HEK293T (cell line): Measurements from ENCODE around the gene ALCAM.

Experiments used
- ELF4 ChIP-seq: fragments of 450-650 bp; IDR thresholded peaks from 2 replicates; pipeline ENCODE4 v1.6.1; 2017; ENCODE audit warnings: antibody characterized with exemption
- FOXK2 ChIP-seq: fragments of 450-650 bp; IDR thresholded peaks from 2 replicates; pipeline ENCODE4 v1.6.1; 2016; ENCODE audit warnings: mild to moderate bottlenecking
- L3MBTL2 ChIP-seq: fragments of 450-650 bp; conservative IDR thresholded peaks from 2 replicates; pipeline ENCODE4 v1.6.1; 2016; ENCODE audit warnings: mild to moderate bottlenecking
- LEF1 ChIP-seq: fragments of 450-650 bp; IDR thresholded peaks from 2 replicates; pipeline ENCODE4 v1.6.1; 2017; ENCODE audit warnings: mild to moderate bottlenecking, borderline replicate concordance
- NFRKB ChIP-seq: fragments of 450-650 bp; IDR thresholded peaks from 2 replicates; pipeline ENCODE4 v1.6.1; 2016; ENCODE audit warnings: mild to moderate bottlenecking, moderate library complexity
- PKNOX1 ChIP-seq: fragments of 450-650 bp; IDR thresholded peaks from 2 replicates; pipeline ENCODE4 v1.6.1; 2016
- SP1 ChIP-seq: fragments of 450-650 bp; IDR thresholded peaks from 2 replicates; pipeline ENCODE4 v1.6.1; 2017
- TARDBP ChIP-seq: fragments of 450-650 bp; IDR thresholded peaks from 2 replicates; pipeline ENCODE4 v1.6.1; 2016
- ZNF384 ChIP-seq: fragments of 450-650 bp; IDR thresholded peaks from 2 replicates; pipeline ENCODE4 v1.6.1; 2016

- no peak for TF ChIP-seq ELF4
- no peak for TF ChIP-seq NFRKB
- TF ChIP-seq TARDBP = no peak
- TF ChIP-seq PKNOX1 = no peak
- no peak for TF ChIP-seq ZNF384
- TF ChIP-seq FOXK2 = no peak
- TF ChIP-seq SP1 = no peak
- no peak for TF ChIP-seq LEF1
- no peak for TF ChIP-seq L3MBTL2
These were observed 158.8 kb downstream of the ALCAM start for GRCh38 chr3:105525531-105525930.
